Measurements from ENCODE around the gene ZNF385D.

GRCh38 chr3:21734746-21735145 lies 16.3 kb downstream of the ZNF385D start:
- TF ChIP-seq CTCF (IDR thresholded peaks at IDR 0.05) (no peak), POLR2A (IDR thresholded peaks at IDR 0.05) (no peak), POLR2AphosphoS5 (IDR thresholded peaks at IDR 0.05) (no peak)
